CD4-positive, alpha-beta T cell treated with Interleukin-2 at 100 ng/mL for 4 hours (primary cell): ENCODE results near the gene TCF7L2.

Experiments
- DNase-seq: peaks from one replicate; pipeline ENCODE4 v3.0.0-alpha.2; 2020; ENCODE audit warnings: low spot score

The TCF7L2 gene

GRCh38 chr10:112949875-112950507 is at the start of gene TCF7L2:
TSS of gene TCF7L2 (plus strand) at chr10:112950247. CDS start at chr10:112950757, 510 bp downstream.
- peak; percentile 59 for DNase-seq

- no peak for DNase-seq
These were observed 47.3 kb upstream of the TCF7L2 start for GRCh38 chr10:112902730-112903129.

- no peak for DNase-seq
These were observed 46.0 kb upstream of the TCF7L2 start for GRCh38 chr10:112904000-112904399.

- DNase-seq = no peak
These were observed 43.1 kb upstream of the TCF7L2 start for GRCh38 chr10:112906945-112907344.

- no peak for DNase-seq
These were observed 42.2 kb upstream of the TCF7L2 start for GRCh38 chr10:112907893-112908292.

- DNase-seq = no peak
These were observed 38.8 kb upstream of the TCF7L2 start for GRCh38 chr10:112911206-112911605.

- DNase-seq = no peak
These were observed 37.6 kb upstream of the TCF7L2 start for GRCh38 chr10:112912410-112912928.

- DNase-seq = no peak
These were observed 36.8 kb upstream of the TCF7L2 start for GRCh38 chr10:112913255-112913654.

GRCh38 chr10:112913661-112914287 is 36.3 kb upstream of the TCF7L2 start:
- DNase-seq = no peak

GRCh38 chr10:112914288-112914952 is 35.6 kb upstream of the TCF7L2 start:
- no peak for DNase-seq

- no peak for DNase-seq
These were observed 34.2 kb upstream of the TCF7L2 start for GRCh38 chr10:112915590-112916572.

GRCh38 chr10:112917681-112918080 is 32.4 kb upstream of the TCF7L2 start:
- DNase-seq = no peak

GRCh38 chr10:112918771-112919170 is 31.3 kb upstream of the TCF7L2 start:
- no peak for DNase-seq

- DNase-seq = no peak
These were observed 30.3 kb upstream of the TCF7L2 start for GRCh38 chr10:112919721-112920120.

- no peak for DNase-seq
These were observed 22.9 kb upstream of the TCF7L2 start for GRCh38 chr10:112926906-112927688.

GRCh38 chr10:112927980-112928379 is 22.1 kb upstream of the TCF7L2 start:
- DNase-seq = no peak

- DNase-seq = no peak
These were observed 17.4 kb upstream of the TCF7L2 start for GRCh38 chr10:112932658-112933057.

GRCh38 chr10:112934193-112934592 is 15.9 kb upstream of the TCF7L2 start:
- no peak for DNase-seq

GRCh38 chr10:112938808-112939482 is 11.1 kb upstream of the TCF7L2 start:
- DNase-seq = no peak

- DNase-seq = no peak
These were observed 4.2 kb upstream of the TCF7L2 start for GRCh38 chr10:112945811-112946210.

GRCh38 chr10:112946649-112947048 is 3.4 kb upstream of the TCF7L2 start:
- no peak for DNase-seq
